ENCODE measurements around the gene SZRD1.

The SZRD1 gene

DNA sequence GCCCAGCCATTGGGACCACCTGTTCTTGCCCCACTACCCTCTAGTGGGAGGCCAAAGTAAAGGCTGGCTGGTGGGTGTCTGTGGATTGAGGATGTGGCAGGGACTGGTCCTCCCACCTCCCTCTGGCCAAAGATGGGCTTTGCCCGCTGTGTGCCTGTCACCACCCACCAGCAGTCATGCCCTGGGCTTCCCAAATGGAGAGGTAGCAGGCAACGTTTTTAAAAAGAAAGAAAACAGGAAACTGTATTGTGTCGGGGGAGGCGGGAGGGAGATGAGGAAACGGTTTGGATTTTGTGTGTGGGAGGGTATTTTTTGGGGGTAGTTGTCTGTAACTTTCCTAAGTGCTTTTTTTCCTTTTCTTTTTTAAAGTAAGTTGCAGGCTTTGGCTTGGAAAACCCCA is 30.1 kb downstream of the SZRD1 start:
- no peak for DNase-seq

- no peak for DNase-seq
These were observed 31.4 kb downstream of the SZRD1 start for GRCh38 chr1:16398371-16398953.

GRCh38 chr1:16402742-16403141 is 35.7 kb downstream of the SZRD1 start:
- DNase-seq: no peak

DNA sequence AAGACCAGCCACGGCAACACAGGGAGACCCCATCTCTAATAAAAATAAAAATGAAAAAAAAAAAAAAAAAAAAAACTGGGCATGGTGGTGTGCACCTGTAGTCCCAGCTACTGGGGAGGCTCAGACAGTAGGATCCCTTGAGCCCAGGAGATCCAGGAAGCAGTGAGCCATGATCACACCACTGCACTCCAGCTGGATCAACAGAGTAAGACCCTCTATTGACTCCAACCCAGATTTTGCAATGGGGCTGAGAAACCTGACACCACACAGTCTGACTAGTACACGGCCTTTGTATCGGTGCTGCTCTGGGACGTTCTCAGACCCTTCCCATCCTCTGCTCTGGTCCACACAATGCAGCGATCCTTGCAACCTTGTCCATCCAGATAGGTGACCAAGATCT is 38.4 kb downstream of the SZRD1 start:
- DNase-seq: no peak

DNA sequence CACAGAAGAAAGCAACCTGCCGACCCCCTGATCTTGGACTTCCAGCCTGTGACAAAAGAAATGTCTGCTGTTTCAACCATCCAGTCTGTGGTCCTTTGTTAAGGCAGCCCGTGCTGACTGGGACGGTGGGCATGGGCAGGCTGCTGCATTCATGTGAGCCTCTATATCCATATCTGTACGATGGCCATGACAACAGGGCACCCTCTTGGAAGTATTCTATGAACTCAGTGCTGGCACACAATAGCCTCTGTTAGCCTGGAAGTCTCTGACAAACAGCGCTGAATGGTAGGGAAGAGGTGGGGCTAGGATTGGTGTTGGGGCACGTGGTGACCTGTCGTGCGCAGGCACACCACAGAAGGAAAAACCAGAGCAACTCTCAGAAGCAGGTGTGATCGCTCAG is 39.8 kb downstream of the SZRD1 start:
- DNase-seq: no peak

DNA sequence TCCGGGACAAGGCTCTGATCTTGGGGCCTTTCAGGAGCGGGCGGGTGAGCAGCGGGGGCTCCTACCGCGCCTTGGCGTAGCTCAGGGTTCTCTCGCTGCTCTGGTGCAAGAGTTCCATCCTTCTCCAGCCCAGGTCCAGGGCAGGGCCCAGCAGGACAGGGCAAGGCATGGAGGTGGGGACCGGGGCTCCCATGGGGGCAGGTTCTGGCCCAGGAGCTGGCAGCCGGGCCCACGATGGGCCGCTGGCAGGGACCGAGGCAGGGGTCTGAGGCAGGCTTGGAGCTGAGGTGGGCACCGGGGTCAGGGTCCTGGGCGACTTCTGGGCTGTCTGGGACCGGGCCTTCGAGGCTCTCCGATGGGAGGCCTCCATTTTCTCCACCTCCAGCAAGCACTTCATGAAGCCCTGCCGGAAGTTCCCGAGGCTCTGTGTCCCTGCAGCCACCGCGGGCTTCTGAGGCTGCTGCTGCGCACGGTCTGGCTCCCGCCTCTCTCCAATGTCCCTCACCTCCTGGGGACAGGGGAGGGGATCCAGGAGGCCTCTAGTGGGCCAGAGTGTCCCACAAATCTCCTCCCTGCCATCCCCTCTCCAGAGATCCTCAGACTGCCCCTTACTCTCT is 42.6 kb downstream of the SZRD1 start:
- no peak for DNase-seq

- DNase-seq: no peak
These were observed 43.8 kb downstream of the SZRD1 start for GRCh38 chr1:16410803-16411202.

DNA sequence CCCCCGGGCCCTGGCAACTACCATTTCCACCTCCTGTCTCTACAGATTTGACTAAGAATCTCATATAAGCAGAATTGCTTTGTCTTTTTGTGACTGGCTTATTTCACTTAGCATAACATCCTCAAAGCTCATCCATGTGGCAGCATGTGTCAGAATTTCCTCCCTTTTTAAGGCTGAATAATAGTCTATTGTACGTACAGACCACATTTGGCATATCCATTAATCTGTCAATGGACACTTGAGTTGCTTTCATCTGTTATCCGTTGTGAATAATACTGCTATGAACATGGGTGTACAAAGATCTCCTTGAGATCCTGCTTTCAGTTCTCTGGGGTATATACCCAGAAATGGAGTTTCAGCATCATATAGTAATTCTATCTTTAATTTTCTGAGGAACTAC is 46.1 kb downstream of the SZRD1 start:
- DNase-seq: no peak

DNA sequence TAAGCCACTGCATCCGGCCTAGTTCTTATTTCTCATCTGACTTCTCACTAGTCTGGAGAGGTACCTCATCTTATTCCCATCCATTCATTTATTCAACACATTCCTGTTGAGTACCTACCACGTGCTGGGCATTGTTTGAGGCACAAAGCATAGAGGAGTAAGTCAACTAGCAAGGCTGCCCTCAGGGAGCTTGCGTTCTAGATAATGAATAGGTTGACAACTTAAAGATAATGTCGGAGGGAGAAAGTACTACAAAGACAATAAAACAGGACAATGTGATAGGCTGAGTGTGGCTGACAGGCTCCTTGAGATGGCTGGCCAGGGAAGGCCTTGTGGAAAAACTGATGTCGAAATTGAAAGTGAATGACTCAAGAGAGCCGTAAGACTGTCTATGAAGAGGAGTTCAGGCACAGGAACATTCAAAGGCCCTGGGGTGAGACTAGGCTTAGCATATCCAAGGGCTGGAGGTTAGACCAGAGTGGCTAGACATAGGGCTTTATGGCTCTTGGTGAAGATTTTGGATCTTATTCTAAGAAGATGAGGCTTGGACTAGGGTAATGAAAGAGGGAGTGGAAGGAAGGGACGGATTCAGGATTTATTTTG is 51.9 kb downstream of the SZRD1 start:
- DNase-seq: peak; percentile 34

DNA sequence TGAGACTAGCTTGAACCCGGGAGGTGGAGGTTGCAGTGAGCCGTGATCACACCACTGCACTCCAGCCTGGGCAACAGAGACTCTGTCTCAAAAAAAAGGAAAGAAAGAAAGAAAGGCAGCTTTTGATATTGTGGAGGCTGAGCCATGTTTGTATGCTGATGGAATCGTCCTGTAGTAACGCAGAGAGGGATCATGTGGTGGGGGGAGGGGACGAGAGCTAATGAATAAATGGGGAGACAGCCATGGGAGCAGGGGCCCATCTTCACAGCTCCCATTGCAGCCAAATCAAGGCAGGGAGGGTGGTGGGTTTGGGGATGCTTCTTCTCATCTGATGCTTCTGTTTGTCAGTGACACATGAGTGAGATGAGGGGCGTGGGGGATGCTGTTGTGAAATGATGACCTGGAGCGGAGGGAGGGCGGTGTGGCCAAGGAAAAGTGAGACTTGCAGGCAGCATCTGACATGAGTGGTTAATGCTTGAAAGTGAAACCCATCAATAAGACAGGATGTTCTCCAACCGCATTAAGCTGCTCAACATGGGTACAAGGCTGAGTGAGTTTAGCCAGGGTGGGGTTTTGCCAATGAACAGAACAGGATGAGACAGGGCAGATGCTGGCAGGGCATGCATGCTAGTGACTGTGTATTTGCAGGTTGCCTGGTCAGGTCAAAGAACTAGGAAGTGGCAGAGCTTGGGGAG is 53.5 kb downstream of the SZRD1 start:
- peak; percentile 79 for DNase-seq

GRCh38 chr1:16421201-16421600 is 54.2 kb downstream of the SZRD1 start:
- DNase-seq: no peak

- no peak for DNase-seq
These were observed 55.0 kb downstream of the SZRD1 start for GRCh38 chr1:16422041-16422440.

DNA sequence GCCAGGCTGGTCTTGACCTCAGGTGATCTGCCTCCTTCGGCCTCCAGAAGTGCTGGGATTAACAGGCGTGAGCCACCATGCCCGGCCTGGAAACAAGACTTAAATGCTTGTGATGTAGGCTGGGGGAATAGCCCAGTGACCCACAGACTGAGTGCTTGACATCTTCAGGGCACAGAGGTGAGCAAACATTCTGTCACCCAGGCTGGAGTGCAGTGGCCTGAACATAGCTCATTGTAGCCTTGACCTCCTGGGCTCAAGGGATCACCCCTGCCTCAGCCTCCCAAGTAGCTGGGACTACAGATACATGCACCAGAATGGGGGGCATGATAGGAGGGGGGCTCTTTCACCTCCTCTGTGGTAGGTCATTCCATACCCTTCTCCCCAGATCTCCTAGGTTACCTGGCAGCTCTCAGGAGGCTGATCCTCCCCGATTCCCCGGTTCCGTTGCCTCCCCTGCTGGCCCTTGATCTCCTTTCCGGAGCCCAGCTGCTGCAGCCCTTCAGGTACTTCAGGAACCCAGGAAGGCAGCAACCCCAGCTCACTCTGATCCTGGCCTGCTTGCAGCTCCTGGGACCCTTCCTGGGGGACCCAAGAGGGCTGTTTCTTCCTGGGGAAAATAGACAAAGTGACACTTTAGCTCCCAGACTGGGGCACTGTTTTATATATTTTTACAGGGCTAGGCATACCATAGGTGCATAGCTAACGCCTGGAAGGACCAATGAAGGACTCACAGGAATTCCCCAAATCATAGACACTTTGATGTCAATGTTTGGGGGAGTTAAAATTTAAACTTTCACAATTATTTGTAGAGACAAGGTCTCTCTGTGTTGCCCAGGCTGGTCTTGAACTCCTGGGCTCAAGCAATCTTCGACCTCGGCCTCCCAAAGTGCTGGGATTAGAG is 58.3 kb downstream of the SZRD1 start:
- DNase-seq: no peak

DNA sequence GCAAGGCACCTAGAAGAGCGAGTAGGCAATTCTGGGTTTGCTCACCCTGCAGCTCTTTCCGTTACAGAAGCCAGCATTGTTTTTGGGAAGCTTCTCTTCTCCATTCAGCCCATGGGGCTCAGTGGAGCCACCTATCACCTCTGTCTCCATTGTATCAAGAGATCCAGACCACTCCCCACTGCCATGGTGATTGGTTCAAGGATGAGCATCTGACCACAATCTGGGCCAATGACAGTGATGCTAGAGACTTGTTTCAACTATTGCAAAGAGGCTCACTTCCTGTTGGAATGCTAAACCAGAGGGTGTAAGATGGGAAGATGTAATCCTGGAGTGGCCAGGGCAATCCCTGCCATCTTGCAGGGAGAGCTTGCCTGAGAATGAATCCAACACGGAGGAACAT is 63.6 kb downstream of the SZRD1 start:
- DNase-seq: no peak

DNA sequence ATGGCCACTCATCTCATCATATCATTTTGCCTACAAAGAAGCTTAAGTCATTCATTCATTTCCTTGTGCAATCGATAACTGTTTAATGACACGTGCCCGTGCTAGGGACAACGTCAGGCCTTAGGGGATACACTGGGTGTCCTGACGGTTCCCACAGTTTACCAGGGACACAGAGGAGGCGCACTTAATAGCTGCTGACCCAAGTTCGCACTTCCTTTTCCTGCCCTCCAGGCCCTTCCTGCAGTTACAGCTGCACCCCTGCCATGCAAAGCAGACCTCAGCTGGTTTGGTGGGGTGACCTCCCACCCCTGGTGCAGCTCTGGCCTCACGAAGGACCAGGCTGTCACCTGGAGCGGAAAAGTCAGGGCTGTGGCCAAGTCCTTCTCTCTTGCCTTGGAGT is 66.0 kb downstream of the SZRD1 start:
- no peak for DNase-seq

DNA sequence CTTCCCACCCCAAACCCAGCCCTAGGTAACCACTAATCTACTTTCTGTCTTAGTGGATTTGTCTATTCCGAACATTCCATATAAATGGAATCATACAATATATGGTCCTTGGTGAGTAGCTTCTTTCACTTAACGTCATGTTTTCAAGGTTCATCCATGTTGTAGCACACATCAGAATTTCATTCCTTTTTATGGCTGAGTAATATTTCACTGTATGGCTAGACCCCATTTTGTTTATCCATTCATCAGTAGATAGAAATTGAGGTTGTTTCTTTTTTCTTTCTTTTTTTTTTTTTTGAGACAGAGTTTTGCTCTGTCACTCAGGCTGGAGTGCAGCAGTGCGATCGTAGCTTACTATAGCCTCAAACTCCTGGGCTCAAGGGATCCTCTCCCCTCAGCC is 67.0 kb downstream of the SZRD1 start:
- DNase-seq: no peak

GRCh38 chr1:16434501-16434900 is 67.5 kb downstream of the SZRD1 start:
- no peak for DNase-seq

DNA sequence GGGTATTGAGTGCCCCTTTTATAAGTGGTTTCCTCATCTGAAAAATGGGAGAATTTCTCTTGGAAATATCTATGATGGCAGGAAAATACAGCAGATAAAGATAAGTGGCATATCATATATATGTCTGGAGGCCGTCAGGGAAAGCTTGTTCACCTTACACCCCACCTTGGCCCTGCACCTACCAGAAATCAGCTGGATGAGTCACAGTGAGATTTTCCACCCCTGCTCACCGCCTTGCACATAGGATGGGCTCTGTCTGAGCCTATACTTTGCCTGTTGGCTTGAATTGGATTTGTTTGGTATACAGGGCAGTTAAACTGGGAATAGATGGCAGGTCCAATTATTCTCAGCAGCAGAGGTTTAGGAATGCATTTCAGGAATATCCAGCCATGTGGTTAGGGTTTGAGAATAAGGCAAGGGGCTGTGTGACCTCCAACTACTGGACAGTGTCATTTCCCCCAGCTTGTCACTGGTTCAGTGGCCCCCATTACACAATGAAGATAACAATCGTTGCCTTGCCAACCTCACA is 70.0 kb downstream of the SZRD1 start, which contains the start of gene SPATA21:
SPATA21 (minus strand) TSS at position 479 of the 529 bp plus-strand sequence. CDS start 6,053 bp downstream, outside the sequence.
- DNase-seq: peak; percentile 24

DNA sequence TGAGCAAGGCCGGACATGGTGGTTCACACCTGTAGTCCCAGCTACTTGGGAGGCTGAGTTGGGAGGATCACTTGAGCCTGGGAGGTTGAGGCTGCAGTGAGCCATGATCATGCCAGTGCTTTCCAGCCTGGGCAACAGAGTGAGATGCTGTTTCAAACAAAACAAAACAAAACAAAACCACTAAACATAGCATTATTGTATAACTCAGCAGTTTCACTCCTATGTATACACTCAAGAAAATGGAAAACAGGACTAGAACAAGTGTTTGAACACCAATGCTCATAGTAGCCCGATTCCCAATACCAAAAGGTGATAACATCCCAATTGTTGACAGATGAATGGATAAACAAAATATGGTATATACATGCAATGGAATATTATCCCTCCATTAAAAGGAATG is 71.5 kb downstream of the SZRD1 start:
- DNase-seq: no peak

- no peak for DNase-seq
These were observed 71.9 kb downstream of the SZRD1 start for GRCh38 chr1:16438924-16439323.

GRCh38 chr1:16440131-16440469 is 73.1 kb downstream of the SZRD1 start:
- DNase-seq: no peak

DNA sequence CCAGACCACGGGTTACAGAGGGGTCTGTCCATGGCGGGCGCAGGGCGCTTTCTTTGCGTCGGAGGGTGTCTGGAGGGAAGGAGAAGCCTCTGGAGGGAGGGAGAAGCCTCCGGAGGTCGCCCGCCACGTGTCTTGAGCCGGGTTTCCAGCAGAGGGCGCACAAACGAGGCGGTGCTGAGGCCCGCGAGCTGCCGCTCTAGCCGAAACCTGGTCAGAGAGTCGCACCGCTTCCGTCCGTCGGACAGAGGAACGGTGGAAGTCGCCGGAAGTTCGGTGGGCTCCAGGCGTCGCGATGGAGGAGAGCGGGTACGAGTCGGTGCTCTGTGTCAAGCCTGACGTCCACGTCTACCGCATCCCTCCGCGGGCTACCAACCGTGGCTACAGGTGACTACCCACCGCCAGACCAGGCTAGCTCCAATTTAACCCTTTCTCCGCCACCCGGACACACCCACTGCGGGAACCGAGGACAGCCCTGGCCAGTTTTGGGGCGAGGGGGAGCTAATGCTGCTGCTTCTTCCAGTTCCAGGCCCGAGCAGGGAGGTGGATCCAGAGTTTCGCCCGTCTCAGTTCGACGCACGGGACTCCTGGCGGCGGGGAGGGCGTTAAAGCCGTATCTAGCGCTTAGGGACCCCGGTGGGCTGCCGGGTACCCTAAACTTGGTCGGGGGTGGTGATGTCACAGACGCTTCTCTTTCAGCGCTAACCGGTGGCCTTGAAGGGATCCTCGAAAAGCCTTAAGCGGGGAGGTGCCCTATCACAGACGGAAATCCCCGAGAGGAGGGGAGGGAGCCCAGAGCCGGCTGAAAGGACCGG is 73.6 kb downstream of the SZRD1 start, which contains the start of gene NECAP2:
NECAP2 (plus strand) TSS at position 255 of the 812 bp plus-strand sequence; CDS start at position 293, 38 bp downstream.
- peak; percentile 97 for DNase-seq
